ENCODE results near the gene SP140. TPM values are rescaled to one million over a fixed set of nuclear protein-coding genes. Genes with fewer than 3 reads are reported as not detected.
A peak's percentile ranks its signal among the peaks of the same experiment; 100 is the strongest.

The SP140 gene
- total and polyA plus RNA-seq, 9 of the 15 experiments (the other 6 are each of a cell fraction or from before 2014, with no cell fraction given), result 0.04 to 1.1 (median 0.57) TPM; not detected in 1

DNA sequence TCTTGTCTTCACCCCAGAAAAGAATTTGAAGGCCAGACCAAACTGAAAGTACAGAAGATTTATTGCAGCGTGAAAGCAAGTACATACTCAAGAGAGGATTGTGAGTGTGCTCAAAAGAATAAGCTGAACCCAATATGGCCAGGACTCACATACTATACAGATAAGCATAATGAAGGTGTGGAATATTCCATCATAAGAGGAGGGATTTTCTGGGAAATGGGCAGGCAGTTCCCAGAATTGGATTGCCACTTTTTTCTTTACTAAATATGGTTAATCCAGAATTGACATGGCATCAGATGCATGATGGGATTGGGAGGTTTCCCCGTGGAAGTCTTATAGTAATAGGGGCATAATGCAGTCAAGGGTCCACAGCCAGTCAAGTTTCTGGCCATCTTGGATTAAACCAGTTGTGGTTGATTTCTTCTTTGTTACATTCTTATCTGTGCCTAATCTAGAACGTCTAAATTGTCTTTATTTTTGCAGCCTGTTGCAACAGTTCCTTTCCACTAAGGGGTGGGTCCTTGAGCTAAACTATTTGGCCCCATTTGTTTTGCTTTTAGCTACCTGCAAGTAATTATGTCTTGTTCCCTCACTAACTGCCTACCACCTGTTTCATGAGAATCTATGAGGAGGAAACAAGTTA is 110.4 kb downstream of the SP140 start (continued):
- TF ChIP-seq CEBPG (CRISPR knock-in tag; IDR thresholded peaks at IDR 0.05) (peak; percentile 84), CEBPG (tag; conservative IDR thresholded peaks at IDR 0.05 in 1 of 2, IDR thresholded peaks at IDR 0.05 in 1 of 2) (peak; percentile 19 to 72; a peak in 2 of 4 replicates), ASH1L (IDR thresholded peaks at IDR 0.05; ENCODE audit: borderline replicate concordance, low read depth, partially characterized antibody) (no peak), CXXC5 (CRISPR knock-in tag; IDR thresholded peaks at IDR 0.05) (peak; percentile 33), IRF2 (CRISPR knock-in tag; IDR thresholded peaks at IDR 0.05) (no peak), CAMTA2 (CRISPR knock-in tag; conservative IDR thresholded peaks at IDR 0.05) (no peak), ZNF764 (CRISPR knock-in tag; IDR thresholded peaks at IDR 0.05; ENCODE audit: low read depth) (no peak), ZNF121 (CRISPR knock-in tag; conservative IDR thresholded peaks at IDR 0.05) (no peak), SMARCA4 (IDR thresholded peaks at IDR 0.05) (no peak), ZNF133 (CRISPR knock-in tag; IDR thresholded peaks at IDR 0.05) (no peak), ZNF253 (CRISPR knock-in tag; conservative IDR thresholded peaks at IDR 0.05) (no peak), PHB (CRISPR knock-in tag; IDR thresholded peaks at IDR 0.05) (no peak), POLR2H (tag; IDR thresholded peaks at IDR 0.05; ENCODE audit: low read depth) (peak; percentile 58; the same call in 1 of the 2 replicates), CSDE1 (IDR thresholded peaks at IDR 0.05) (no peak), TAF7 (tag; IDR thresholded peaks at IDR 0.05) (peak; percentile 36; the same call in 1 of the 2 replicates), NFIX (CRISPR knock-in tag; IDR thresholded peaks at IDR 0.05; ENCODE audit: low read depth) (no peak), SMARCE1 (IDR thresholded peaks at IDR 0.05) (no peak), MED1 (CRISPR knock-in tag; IDR thresholded peaks at IDR 0.05; ENCODE audit: borderline replicate concordance) (no peak), PTRF (tag; IDR thresholded peaks at IDR 0.05) (no peak), MECOM (CRISPR knock-in tag; IDR thresholded peaks at IDR 0.05) (no peak), SOX6 (IDR thresholded peaks at IDR 0.05) (peak; percentile 82)
- TF ChIP-seq, protein P1, sequence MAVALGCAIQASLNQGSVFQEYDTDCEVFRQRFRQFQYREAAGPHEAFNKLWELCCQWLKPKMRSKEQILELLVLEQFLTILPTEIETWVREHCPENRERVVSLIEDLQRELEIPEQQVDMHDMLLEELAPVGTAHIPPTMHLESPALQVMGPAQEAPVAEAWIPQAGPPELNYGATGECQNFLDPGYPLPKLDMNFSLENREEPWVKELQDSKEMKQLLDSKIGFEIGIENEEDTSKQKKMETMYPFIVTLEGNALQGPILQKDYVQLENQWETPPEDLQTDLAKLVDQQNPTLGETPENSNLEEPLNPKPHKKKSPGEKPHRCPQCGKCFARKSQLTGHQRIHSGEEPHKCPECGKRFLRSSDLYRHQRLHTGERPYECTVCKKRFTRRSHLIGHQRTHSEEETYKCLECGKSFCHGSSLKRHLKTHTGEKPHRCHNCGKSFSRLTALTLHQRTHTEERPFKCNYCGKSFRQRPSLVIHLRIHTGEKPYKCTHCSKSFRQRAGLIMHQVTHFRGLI (CRISPR knock-in tag; IDR thresholded peaks at IDR 0.05), result no peak
- TF ChIP-seq, protein P2, sequence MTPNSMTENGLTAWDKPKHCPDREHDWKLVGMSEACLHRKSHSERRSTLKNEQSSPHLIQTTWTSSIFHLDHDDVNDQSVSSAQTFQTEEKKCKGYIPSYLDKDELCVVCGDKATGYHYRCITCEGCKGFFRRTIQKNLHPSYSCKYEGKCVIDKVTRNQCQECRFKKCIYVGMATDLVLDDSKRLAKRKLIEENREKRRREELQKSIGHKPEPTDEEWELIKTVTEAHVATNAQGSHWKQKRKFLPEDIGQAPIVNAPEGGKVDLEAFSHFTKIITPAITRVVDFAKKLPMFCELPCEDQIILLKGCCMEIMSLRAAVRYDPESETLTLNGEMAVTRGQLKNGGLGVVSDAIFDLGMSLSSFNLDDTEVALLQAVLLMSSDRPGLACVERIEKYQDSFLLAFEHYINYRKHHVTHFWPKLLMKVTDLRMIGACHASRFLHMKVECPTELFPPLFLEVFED (CRISPR knock-in tag; conservative IDR thresholded peaks at IDR 0.05), result no peak
- TF ChIP-seq, protein P3, sequence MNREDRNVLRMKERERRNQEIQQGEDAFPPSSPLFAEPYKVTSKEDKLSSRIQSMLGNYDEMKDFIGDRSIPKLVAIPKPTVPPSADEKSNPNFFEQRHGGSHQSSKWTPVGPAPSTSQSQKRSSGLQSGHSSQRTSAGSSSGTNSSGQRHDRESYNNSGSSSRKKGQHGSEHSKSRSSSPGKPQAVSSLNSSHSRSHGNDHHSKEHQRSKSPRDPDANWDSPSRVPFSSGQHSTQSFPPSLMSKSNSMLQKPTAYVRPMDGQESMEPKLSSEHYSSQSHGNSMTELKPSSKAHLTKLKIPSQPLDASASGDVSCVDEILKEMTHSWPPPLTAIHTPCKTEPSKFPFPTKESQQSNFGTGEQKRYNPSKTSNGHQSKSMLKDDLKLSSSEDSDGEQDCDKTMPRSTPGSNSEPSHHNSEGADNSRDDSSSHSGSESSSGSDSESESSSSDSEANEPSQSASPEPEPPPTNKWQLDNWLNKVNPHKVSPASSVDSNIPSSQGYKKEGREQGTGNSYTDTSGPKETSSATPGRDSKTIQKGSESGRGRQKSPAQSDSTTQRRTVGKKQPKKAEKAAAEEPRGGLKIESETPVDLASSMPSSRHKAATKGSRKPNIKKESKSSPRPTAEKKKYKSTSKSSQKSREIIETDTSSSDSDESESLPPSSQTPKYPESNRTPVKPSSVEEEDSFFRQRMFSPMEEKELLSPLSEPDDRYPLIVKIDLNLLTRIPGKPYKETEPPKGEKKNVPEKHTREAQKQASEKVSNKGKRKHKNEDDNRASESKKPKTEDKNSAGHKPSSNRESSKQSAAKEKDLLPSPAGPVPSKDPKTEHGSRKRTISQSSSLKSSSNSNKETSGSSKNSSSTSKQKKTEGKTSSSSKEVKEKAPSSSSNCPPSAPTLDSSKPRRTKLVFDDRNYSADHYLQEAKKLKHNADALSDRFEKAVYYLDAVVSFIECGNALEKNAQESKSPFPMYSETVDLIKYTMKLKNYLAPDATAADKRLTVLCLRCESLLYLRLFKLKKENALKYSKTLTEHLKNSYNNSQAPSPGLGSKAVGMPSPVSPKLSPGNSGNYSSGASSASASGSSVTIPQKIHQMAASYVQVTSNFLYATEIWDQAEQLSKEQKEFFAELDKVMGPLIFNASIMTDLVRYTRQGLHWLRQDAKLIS (CRISPR knock-in tag; IDR thresholded peaks at IDR 0.05), result no peak
